Neuronal stem cell (in vitro differentiated cells): Measurements from ENCODE around the gene ANHX.

Experiments
- DNase-seq: peaks from one replicate; pipeline ENCODE4 v3.0.0-alpha.2; 2013; ENCODE audit warnings: low spot score
- H2AFZ ChIP-seq: one replicate; pipeline ENCODE4 v1.6.1; 2013; ENCODE audit warnings: mild to moderate bottlenecking, low read length, inconsistent platforms
- H2AK5ac ChIP-seq: 2 replicates; pipeline ENCODE4 v1.6.1; 2013; ENCODE audit warnings: low read depth, mild to moderate bottlenecking, inconsistent platforms, low read length, moderate library complexity, mixed read lengths
- H2BK120ac ChIP-seq: 2 replicates; pipeline ENCODE4 v1.6.1; 2013; ENCODE audit warnings: low read depth, mild to moderate bottlenecking, inconsistent platforms, low read length, moderate library complexity, mixed read lengths
- H2BK12ac ChIP-seq: one replicate; pipeline ENCODE4 v1.6.1; 2013; ENCODE audit warnings: low read length, inconsistent platforms
- H2BK15ac ChIP-seq: 2 replicates; pipeline ENCODE4 v1.6.1; 2013; ENCODE audit warnings: mild to moderate bottlenecking, low read length, inconsistent platforms, mixed read lengths
- H2BK5ac ChIP-seq: one replicate; pipeline ENCODE4 v1.6.1; 2013; ENCODE audit warnings: inconsistent platforms, mild to moderate bottlenecking, low read length, moderate library complexity
- H3K14ac ChIP-seq: one replicate; pipeline ENCODE4 v1.6.1; 2013; ENCODE audit warnings: low read length, inconsistent platforms
- H3K18ac ChIP-seq: 2 replicates; pipeline ENCODE4 v1.6.1; 2013; ENCODE audit warnings: low read length, inconsistent platforms
- H3K23ac ChIP-seq: 2 replicates; pipeline ENCODE4 v1.6.1; 2013; ENCODE audit warnings: low read depth, mild to moderate bottlenecking, mixed read lengths, low read length, inconsistent platforms; ENCODE audit not compliant: poor library complexity
- H3K27ac ChIP-seq: replicated peaks from 3 replicates; pipeline ENCODE4 v1.5.1; 2013; ENCODE audit warnings: low read length, inconsistent platforms
- H3K27me3 ChIP-seq, 3 experiments: 2 replicates each; pipeline ENCODE4 v1.6.1; 2013; ENCODE audit warnings: low read length in 3 of 3, mild to moderate bottlenecking in 2 of 3, inconsistent platforms in 1 of 3, low read depth in 1 of 3, mixed read lengths in 1 of 3, moderate library complexity in 1 of 3; ENCODE audit not compliant: control insufficient read depth in 3 of 3, insufficient read depth in 3 of 3
- H3K36me3 ChIP-seq, 2 donors: replicated peaks in 1 of 2; 2 replicates each; pipeline ENCODE4 v1.6.1; 2013; ENCODE audit warnings: low read length in 2 of 2; ENCODE audit not compliant: control insufficient read depth in 2 of 2, insufficient read depth in 2 of 2
- H3K4ac ChIP-seq: 2 replicates; pipeline ENCODE4 v1.6.1; 2013; ENCODE audit warnings: inconsistent platforms, mild to moderate bottlenecking, low read length, moderate library complexity
- H3K4me1 ChIP-seq, 2 donors: 1 replicate in 1 of 2; 2 replicates in 1 of 2; pipeline ENCODE4 v1.6.1; 2013; ENCODE audit warnings: low read length in 2 of 2, low read depth in 1 of 2; ENCODE audit not compliant: control insufficient read depth in 2 of 2, insufficient read depth in 1 of 2
- H3K4me2 ChIP-seq: one replicate; pipeline ENCODE4 v1.6.1; 2013; ENCODE audit warnings: mild to moderate bottlenecking, low read length, inconsistent platforms; ENCODE audit not compliant: insufficient read depth, poor library complexity, severe bottlenecking
- H3K4me3 ChIP-seq, 2 donors: 2 replicates each; pipeline ENCODE4 v1.5.1; 2013; ENCODE audit warnings: low read length in 2 of 2, mild to moderate bottlenecking in 2 of 2, inconsistent platforms in 1 of 2, moderate library complexity in 1 of 2
- H3K79me1 ChIP-seq: one replicate; pipeline ENCODE4 v1.6.1; 2013; ENCODE audit warnings: low read depth, mild to moderate bottlenecking, inconsistent platforms, low read length, moderate library complexity
- H3K9ac ChIP-seq: one replicate; pipeline ENCODE4 v1.6.1; 2013; ENCODE audit warnings: mild to moderate bottlenecking, low read depth, low read length, inconsistent platforms; ENCODE audit not compliant: poor library complexity
- H3K9me3 ChIP-seq, 2 donors: replicated peaks in 1 of 2; 2 replicates each; pipeline versions ENCODE3 to v1.6.1; 2013; ENCODE audit warnings: low read length in 2 of 2, mild to moderate bottlenecking in 2 of 2, inconsistent platforms in 1 of 2, low read depth in 1 of 2, mixed read lengths in 1 of 2, moderate library complexity in 1 of 2; ENCODE audit not compliant: control insufficient read depth in 2 of 2, insufficient read depth in 1 of 2
- H4K8ac ChIP-seq: one replicate; pipeline ENCODE4 v1.6.1; 2013; ENCODE audit warnings: low read depth, mild to moderate bottlenecking, inconsistent platforms, low read length, moderate library complexity
- H4K91ac ChIP-seq: one replicate; pipeline ENCODE4 v1.6.1; 2013; ENCODE audit warnings: low read length, low read depth, mild to moderate bottlenecking, inconsistent platforms; ENCODE audit not compliant: poor library complexity
- whole genome bisulfite sequencing, 2 donors: extraction: QIAGEN DNeasy Blood & Tissue Kit; methylation state at CpG; one replicate each; pipeline ENCODE4 v1.1.7; 2013; ENCODE audit warnings: missing lambda C conversion rate in 2 of 2, mixed read lengths in 1 of 2; ENCODE audit not compliant: insufficient read length in 2 of 2, insufficient replicate concordance in 1 of 2; ENCODE audit errors: extremely low coverage in 2 of 2; 5-methylcytosine and 5-hydroxymethylcytosine counted together

ANHX gene

GRCh38 chr12:133206390-133206789 is 29.3 kb downstream of the ANHX start:
- DNase-seq, result no peak
- H3K4ac ChIP-seq, result no peak overlapping the region
- H3K9me3 ChIP-seq, result peaks cover 51 to 87% of the 10 kb centered on the region in 2 donors
- H2BK12ac ChIP-seq, result no peak overlapping the region
- no peak overlapping the region for H2BK120ac ChIP-seq
- no peak overlapping the region for H2BK15ac ChIP-seq
- H3K14ac ChIP-seq, result no peak overlapping the region
- H2AK5ac ChIP-seq, result no peak overlapping the region
- no peaks in the 10 kb centered on the region for H3K27me3 ChIP-seq
- no peak overlapping the region for H2BK5ac ChIP-seq
- no peak overlapping the region for H3K23ac ChIP-seq
- H2AFZ ChIP-seq, result no peak overlapping the region
- peaks cover 20 to 55% of the 10 kb centered on the region in 2 donors for H3K36me3 ChIP-seq
- H3K18ac ChIP-seq, result no peak overlapping the region
- H3K4me1 ChIP-seq, result no peaks in the 10 kb centered on the region
- no peak overlapping the region for H3K4me3 ChIP-seq
- WGBS, 2 donors, result no CpG with 5 or more reads among the region's 2 CpGs
- H3K4me2 ChIP-seq, result no peak overlapping the region
- no peaks in the 10 kb centered on the region for H3K79me1 ChIP-seq
- no peak overlapping the region for H4K91ac ChIP-seq
- H3K9ac ChIP-seq, result no peak overlapping the region
- no peak overlapping the region for H3K27ac ChIP-seq
- no peak overlapping the region for H4K8ac ChIP-seq

- Histone ChIP-seq H3K4me3 (no peak overlapping the region), H2AK5ac (no peak overlapping the region), H3K4me1 (no peaks in the 10 kb centered on the region), H3K36me3 (peaks cover 24 to 67% of the 10 kb centered on the region in 2 donors), H3K18ac (no peak overlapping the region), H3K4ac (no peak overlapping the region), H2BK5ac (no peak overlapping the region), H3K23ac (no peak overlapping the region), H4K8ac (no peak overlapping the region), H4K91ac (no peak overlapping the region), H3K9me3 (peaks cover 43 to 84% of the 10 kb centered on the region in 2 donors), H2BK12ac (no peak overlapping the region), H3K79me1 (no peaks in the 10 kb centered on the region), H3K27ac (no peak overlapping the region), H2BK15ac (no peak overlapping the region), H3K14ac (no peak overlapping the region), H3K4me2 (no peak overlapping the region), H2AFZ (no peak overlapping the region), H3K27me3 (no peaks in the 10 kb centered on the region), H3K9ac (no peak overlapping the region), H2BK120ac (no peak overlapping the region)
- no CpG with 5 or more reads among the region's 1 CpG for WGBS, 2 donors
- DNase-seq, result no peak
Measured at GRCh38 chr12:133204264-133204603, 31.4 kb downstream of the ANHX start.

- H3K79me1 ChIP-seq, result no peaks in the 10 kb centered on the region
- peaks cover 42 to 83% of the 10 kb centered on the region in 2 donors for H3K9me3 ChIP-seq
- no peak overlapping the region for H3K27ac ChIP-seq
- H2BK5ac ChIP-seq, result no peak overlapping the region
- H4K8ac ChIP-seq, result no peak overlapping the region
- H3K36me3 ChIP-seq, result peaks cover 24 to 67% of the 10 kb centered on the region in 2 donors
- DNase-seq, result no peak
- H2BK15ac ChIP-seq, result no peak overlapping the region
- H3K23ac ChIP-seq, result no peak overlapping the region
- no peak overlapping the region for H2BK120ac ChIP-seq
- H3K4me2 ChIP-seq, result no peak overlapping the region
- no peak overlapping the region for H3K18ac ChIP-seq
- no peak overlapping the region for H3K4me3 ChIP-seq
- no peak overlapping the region for H3K9ac ChIP-seq
- H2AK5ac ChIP-seq, result no peak overlapping the region
- no peak overlapping the region for H4K91ac ChIP-seq
- WGBS, 2 donors, result no CpG with 5 or more reads among the region's 7 CpGs
- H2AFZ ChIP-seq, result no peak overlapping the region
- H3K4me1 ChIP-seq, result no peaks in the 10 kb centered on the region
- no peak overlapping the region for H3K4ac ChIP-seq
- no peaks in the 10 kb centered on the region for H3K27me3 ChIP-seq
- H2BK12ac ChIP-seq, result no peak overlapping the region
- no peak overlapping the region for H3K14ac ChIP-seq
Measured at GRCh38 chr12:133203344-133204263, 32.1 kb downstream of the ANHX start.

DNA sequence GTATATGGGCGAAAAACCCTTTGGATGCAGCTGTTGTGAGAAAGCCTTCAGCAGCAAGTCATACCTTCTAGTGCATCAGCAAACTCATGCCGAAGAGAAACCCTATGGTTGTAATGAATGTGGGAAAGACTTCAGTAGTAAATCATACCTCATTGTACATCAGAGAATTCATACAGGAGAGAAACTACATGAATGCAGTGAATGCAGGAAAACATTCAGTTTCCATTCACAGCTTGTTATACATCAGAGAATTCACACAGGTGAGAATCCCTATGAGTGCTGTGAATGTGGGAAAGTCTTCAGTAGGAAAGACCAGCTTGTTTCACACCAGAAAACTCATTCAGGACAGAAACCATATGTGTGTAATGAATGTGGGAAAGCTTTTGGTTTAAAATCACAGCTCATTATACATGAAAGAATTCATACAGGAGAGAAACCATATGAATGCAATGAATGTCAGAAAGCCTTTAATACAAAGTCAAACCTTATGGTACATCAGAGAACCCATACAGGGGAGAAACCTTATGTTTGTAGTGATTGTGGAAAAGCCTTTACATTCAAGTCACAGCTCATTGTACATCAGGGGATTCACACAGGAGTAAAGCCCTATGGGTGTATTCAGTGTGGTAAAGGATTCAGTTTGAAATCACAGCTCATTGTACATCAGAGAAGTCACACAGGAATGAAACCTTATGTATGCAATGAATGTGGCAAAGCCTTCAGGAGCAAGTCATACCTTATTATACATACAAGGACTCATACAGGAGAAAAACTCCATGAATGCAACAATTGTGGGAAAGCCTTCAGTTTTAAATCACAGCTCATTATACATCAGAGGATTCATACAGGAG is 33.0 kb downstream of the ANHX start:
- H3K9ac ChIP-seq, result no peak overlapping the region
- WGBS, 2 donors, result no CpG with 5 or more reads among the region's 2 CpGs
- DNase-seq, result no peak
- no peak overlapping the region for H3K14ac ChIP-seq
- H3K4me2 ChIP-seq, result no peak overlapping the region
- H2BK5ac ChIP-seq, result no peak overlapping the region
- H3K9me3 ChIP-seq, result peaks cover 37 to 75% of the 10 kb centered on the region in 2 donors
- H3K18ac ChIP-seq, result no peak overlapping the region
- no peak overlapping the region for H2BK15ac ChIP-seq
- no peak overlapping the region for H3K27ac ChIP-seq
- H3K4me1 ChIP-seq, result no peaks in the 10 kb centered on the region
- H2AK5ac ChIP-seq, result no peak overlapping the region
- H3K4me3 ChIP-seq, result no peak overlapping the region
- no peak overlapping the region for H2AFZ ChIP-seq
- H3K79me1 ChIP-seq, result no peaks in the 10 kb centered on the region
- H4K91ac ChIP-seq, result no peak overlapping the region
- no peak overlapping the region for H3K4ac ChIP-seq
- H3K36me3 ChIP-seq, result peaks cover 24 to 67% of the 10 kb centered on the region in 2 donors
- no peak overlapping the region for H2BK12ac ChIP-seq
- no peak overlapping the region for H4K8ac ChIP-seq
- H2BK120ac ChIP-seq, result no peak overlapping the region
- no peak overlapping the region for H3K23ac ChIP-seq
- no peaks in the 10 kb centered on the region for H3K27me3 ChIP-seq
